OCI-LY3 (cell line): Measurements from ENCODE around the gene MON2.

Experiments
- EZH2phosphoT487 ChIP-seq: fragments of 200-600 bp; shearing (Covaris generic); IDR thresholded peaks from 2 replicates; pipeline ENCODE4 v1.6.1; 2018; ENCODE audit warnings: antibody characterized with exemption, mixed run types, low read depth
- TF ChIP-seq, protein P1 (sequence below): fragments of 200-600, 300-600 bp; sonication (generic); IDR thresholded peaks from 2 replicates; pipeline ENCODE4 v1.5.1; 2014; ENCODE audit warnings: antibody characterized with exemption, low read length, low read depth

DNA sequence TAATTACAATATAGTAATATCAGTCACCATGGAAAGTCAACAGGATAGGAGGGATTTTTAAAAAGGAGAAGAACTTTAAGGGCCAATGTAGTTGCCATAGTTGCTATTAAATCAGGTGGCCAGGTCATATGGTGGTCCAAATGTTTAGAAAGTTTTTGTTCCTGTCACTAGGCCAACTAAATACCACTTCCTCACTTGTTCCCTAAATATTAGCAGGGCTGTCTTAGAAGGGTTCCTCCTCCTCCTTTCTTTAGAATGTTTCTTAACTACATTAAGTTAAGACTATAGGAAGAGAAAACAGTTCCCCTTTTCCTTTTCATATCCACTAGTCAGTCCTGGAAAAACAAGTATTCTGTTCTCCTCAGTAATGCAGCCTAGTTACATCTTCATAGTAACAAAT lies 50.3 kb downstream of the MON2 start:
- TF ChIP-seq, protein P1, sequence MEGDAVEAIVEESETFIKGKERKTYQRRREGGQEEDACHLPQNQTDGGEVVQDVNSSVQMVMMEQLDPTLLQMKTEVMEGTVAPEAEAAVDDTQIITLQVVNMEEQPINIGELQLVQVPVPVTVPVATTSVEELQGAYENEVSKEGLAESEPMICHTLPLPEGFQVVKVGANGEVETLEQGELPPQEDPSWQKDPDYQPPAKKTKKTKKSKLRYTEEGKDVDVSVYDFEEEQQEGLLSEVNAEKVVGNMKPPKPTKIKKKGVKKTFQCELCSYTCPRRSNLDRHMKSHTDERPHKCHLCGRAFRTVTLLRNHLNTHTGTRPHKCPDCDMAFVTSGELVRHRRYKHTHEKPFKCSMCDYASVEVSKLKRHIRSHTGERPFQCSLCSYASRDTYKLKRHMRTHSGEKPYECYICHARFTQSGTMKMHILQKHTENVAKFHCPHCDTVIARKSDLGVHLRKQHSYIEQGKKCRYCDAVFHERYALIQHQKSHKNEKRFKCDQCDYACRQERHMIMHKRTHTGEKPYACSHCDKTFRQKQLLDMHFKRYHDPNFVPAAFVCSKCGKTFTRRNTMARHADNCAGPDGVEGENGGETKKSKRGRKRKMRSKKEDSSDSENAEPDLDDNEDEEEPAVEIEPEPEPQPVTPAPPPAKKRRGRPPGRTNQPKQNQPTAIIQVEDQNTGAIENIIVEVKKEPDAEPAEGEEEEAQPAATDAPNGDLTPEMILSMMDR = no peak
- TF ChIP-seq EZH2phosphoT487 = no peak
